HG02870 (cell line): ENCODE measurements around the gene LY9.

Experiments used
- ATAC-seq: cut with Tn5 transposase; IDR thresholded peaks from one replicate; pipeline ENCODE4 v1.9.1; 2021; ENCODE audit warnings: mild to moderate bottlenecking, moderate library complexity; ENCODE audit not compliant: unreplicated experiment

Gene LY9

DNA sequence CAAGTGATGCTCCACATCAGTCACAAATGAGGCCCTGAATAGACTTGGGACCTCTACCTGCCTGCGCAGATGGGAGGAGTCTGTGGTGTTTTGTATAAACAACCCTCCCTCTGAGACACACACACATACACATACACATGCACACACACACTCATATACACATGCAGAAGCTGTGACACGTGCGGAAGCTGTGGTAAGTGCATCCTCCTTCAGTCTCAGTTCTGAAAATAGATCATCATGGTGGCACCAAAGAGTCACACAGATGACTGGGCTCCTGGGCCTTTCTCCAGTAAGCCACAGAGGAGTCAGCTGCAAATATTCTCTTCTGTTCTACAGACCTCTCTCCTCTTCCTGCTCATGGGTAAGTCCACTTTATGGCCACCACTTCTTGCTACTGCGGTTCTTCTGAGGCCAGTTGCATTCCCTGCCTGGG, at the start of gene LY9:
TSS of gene LY9 (plus strand) at position 224 of the 433 bp plus-strand sequence. CDS start at position 238, 14 bp downstream.
- peak; percentile 66 for ATAC-seq

DNA sequence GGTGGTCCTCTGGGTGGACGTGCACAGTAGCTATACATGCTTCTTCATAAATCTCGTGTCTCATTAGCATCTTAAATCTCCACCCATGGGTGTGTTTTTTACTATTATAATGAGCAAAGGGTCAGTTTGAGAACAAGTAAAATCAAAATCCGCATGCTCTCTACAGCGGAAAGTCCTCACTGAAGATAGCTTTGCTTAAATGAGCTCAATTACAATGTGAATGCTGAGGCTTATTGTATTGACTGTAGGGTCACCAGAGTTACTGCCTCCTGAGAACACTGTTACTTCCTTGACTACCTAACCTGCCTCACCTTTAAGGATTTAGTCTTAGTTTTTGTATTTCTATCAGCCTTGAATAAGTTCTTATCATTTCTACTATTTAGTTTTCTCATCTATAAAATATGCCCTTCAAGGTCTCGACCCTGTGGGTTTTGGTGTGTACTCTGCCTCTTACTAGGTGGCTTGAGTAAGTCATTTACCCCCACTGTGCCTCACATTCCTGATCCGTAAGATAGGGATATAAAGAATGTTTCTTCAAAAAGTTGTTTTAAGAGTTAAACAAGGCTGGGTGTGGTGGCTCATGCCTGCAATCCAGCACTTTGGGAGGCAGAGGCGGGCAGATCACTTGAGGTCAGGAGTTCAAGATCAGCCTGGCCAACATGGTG, 49.0 kb upstream of the LY9 start:
- no peak for ATAC-seq

DNA sequence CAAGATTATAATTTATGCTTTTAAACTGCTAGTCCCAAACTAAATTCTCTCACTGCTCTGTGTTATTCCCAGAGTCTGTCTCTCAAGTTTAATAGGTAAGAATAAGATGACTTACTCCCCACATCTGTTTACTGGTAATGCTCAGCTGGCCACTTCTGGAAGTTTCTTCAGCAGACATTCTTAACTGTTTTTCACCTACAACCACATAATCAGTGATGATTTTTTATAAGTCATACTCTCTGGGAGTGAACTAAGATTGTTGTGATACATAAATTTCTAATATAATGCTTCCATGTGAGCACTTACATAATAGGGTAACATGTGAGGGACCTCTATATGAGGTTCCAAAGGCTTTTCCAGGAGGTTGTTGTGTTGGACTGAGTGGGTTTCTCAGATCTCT, 48.3 kb upstream of the LY9 start:
- no peak for ATAC-seq

DNA sequence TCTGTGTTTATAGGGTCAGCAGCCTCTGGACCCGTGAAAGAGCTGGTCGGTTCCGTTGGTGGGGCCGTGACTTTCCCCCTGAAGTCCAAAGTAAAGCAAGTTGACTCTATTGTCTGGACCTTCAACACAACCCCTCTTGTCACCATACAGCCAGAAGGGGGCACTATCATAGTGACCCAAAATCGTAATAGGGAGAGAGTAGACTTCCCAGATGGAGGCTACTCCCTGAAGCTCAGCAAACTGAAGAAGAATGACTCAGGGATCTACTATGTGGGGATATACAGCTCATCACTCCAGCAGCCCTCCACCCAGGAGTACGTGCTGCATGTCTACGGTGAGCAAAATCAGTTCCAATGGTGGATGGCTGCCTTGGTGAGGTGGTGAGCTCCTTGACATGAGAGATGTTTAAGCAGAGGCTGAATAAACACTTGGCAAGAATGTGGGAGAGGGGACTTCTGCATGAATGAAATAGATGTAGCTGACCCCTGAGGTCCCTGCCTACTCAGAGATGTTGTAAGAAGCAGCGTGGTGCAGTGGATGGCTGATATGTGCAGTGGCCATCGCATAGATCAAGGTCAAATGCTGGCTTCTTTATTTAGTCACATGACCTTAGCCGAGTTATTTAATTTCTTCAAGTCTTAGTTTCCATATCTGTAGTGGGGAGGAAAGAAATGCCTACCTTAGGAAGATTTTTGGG, 47.6 kb upstream of the LY9 start:
- no peak for ATAC-seq

DNA sequence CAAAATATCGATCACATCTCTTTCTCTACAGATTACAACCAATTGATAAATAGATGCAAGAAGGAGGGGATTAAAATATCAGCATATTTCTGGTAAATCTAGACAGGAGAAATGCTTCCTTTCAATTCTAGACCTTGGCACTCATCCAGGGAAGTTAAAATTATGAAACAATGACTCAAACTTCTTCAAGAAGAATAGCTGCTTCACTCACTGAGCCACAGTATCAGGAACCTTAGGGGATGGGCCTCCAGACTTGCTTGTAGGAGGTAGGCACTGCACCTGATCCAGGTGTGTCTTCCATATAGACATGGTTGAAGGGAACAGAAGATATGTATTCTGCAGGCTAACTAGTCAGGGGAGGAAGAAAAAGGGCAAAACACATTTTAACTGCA, 47.1 kb upstream of the LY9 start:
- no peak for ATAC-seq

- no peak for ATAC-seq
Measured at GRCh38 chr1:160750608-160751007, 45.4 kb upstream of the LY9 start.

- no peak for ATAC-seq
Measured at GRCh38 chr1:160752406-160752805, 43.6 kb upstream of the LY9 start.

- ATAC-seq = no peak
Measured at GRCh38 chr1:160752924-160753323, 43.0 kb upstream of the LY9 start.

GRCh38 chr1:160753594-160753993, 42.4 kb upstream of the LY9 start:
- ATAC-seq = no peak

DNA sequence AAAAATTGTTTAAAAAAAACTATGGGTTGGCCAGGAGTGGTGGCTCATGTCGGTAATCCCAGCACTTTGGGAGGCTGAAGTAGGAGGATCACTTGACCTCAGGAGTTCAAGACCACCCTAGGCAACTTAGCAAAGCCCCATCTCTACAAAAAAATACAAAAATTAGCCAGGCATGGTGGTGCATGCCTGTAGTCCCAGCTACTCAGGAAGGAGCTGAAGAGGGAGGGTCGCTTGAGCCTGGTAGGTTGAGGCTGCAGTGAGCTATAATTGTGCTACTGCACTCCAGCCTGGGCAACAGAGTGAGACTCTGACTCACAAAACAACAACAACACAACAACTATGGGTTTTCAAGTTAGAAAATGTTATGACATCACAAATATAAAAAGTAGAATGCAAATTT, 40.5 kb upstream of the LY9 start:
- no peak for ATAC-seq

DNA sequence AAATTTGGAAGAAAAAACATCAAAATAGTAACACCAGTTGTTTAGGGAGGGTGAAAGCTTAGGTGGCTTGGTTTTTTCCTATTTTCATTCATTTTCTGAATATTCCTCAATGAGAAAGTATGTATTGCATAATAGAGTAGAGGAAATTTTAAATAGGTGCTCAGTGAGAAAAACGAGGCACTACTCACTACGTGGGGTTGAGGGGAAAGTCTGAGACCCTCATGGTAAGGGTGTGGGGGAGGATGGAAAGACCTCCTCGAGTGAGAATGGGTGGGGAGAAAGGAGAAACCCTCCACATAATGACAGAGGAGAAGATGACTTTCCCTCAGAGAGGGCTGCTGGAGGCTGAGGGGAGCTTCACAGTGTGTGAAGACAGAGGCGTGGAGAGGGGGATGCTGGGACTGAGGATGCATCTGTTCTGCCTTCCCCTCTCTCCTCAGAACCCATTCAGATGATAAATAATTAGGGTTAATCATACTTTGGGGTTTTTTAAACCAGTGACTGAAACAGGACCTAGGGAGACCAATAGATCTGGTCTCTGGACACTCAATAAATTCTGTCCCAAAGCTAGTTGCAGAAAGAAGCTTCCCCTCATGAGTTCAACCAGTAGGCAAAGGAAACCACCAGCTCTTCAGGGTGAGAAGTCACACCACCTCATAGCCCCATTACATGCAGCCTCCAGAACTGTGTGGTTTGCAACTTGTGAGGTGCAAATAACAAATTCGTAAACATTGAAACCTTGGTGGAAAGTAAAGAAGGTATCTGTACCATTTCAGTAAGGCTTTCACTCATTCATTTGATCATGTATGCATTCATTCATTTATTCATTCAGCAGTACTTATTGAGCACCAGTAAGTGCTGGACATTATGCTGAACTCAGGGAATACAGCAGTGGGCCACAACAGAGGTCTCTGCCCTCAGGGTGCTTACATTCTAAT, 39.8 kb upstream of the LY9 start:
- ATAC-seq = no peak

- no peak for ATAC-seq
Measured at GRCh38 chr1:160756849-160757201, 39.1 kb upstream of the LY9 start.

GRCh38 chr1:160758521-160758920, 37.5 kb upstream of the LY9 start:
- no peak for ATAC-seq

DNA sequence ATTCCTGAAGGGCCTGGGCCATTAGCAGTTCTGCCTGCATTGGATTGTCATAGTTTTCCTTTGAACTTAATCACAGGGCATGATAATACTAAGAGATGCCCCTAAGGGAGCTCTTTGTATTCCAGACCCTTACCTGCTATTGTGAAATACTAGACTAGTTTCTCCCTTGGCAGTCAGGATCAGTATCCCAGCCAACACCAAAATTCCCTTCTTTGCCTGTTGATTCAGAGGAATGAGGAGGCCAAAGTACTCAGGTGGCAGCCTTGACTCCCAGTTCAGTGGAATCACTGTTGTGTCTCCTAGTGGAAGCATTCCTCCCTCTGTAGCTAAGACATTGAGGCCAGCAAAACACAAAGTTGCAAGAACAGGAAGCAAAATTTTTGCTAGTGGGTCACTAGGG, 36.2 kb upstream of the LY9 start:
- ATAC-seq = no peak

DNA sequence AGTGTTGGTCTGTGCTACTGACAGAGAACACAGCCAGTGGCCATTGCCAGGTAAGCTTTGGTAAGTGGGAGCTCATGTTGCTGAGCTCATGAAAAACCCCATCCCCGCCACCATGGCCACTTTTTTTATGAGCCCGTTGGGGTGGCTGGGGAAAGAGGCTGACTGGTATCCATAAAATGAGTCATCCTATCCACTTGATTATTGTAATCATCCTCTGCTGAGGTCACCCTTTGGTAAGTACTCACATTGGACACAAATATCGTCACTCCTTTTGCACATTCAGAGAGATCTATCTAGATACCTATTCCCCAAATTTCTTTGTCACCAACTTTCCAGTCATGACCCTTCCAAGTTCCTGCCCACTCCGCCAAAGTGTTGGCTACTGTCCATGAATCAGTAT, 34.9 kb upstream of the LY9 start:
- no peak for ATAC-seq

DNA sequence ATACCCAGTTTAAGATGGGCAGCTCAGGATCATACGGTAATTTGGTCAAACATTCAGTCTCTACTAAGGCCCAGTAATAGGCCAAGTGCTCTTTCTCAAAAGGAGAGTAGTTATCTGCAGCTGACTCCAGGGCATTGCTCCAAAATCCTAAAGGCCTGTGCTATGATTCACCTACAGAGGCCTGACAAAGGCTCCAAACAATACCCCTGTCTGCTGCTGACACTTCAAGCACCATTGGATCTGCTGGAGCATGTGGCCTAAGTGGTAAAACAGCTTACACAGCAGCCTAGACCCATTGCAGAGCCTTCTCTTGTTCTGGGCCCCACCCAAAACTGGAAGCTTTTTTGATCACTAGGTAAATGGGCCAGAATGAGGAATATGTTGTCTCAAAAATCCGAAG, 34.1 kb upstream of the LY9 start:
- ATAC-seq = no peak

DNA sequence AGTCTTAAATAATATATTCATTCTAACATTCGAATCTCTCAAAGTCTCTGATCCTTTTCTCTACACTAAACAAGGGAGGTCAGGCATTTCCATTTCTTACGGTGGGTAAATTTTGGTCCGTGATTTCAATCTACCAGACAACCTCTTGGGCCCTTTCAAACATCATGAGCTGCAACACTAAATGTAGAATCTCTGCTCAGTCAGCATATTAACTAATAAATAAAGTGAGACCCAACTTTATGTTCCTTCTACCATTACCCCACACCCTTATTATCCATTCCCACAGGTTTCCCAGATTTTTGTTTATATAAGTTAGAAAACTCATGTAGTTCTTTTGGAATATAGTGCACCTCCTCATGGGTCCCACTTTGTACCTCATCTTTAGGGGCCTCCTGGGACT, 32.0 kb upstream of the LY9 start:
- ATAC-seq = no peak

DNA sequence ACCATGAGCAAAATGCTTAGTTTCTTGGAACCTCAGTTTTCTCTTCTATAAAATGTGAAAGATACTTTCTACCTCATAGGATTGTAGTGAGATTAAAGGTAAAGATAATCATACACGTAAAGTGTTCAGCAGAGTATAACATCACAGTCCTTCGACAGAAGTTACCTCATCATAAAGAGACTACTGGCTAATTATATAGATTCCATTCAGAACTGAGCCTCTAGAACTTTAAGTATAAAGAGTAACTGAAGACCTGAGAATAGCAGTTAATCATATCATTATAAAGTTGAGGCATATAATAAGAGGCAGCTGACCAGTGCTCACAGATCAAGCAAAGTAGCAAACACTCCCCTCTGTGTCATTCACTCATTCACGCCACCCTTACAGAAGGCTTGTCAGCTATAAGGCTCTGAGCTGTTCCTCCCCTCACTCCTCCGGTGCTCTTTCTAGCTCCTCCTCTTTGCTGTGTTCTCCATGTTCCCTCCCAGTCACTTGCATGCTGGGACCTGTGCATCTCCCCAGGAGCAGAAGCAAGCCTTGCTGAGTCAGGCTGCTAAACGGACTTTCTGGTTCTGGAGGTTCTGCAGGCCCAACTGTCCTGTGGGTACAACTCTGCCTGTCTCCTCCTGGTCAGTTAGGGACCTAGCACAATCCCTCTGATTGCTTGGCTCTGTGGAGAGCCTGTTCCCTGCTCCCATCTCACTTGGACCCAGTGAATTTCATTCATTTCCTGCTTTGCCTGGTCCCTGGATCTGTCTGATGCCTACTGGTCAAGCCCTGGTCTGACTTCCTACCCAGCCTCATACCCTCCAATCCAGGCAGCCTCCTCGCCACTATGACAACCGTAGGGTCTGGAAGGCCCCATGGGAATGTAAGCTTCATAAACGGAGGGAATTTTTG, 28.3 kb upstream of the LY9 start:
- ATAC-seq = peak; percentile 42

GRCh38 chr1:160768295-160768657, 27.7 kb upstream of the LY9 start:
- peak; percentile 83 for ATAC-seq

GRCh38 chr1:160772331-160772730, 23.6 kb upstream of the LY9 start:
- no peak for ATAC-seq

- no peak for ATAC-seq
Measured at GRCh38 chr1:160773093-160773492, 22.9 kb upstream of the LY9 start.
